H9 (cell line): Measurements from ENCODE around the gene MED28. TPM values are rescaled to one million over a fixed set of nuclear protein-coding genes. Genes with fewer than 3 reads are reported as not detected.

ENCODE experiments used
- DNase-seq: peaks from one replicate; pipeline ENCODE4 v3.0.0-alpha.2; 2017
- H2AFZ ChIP-seq: one replicate; pipeline ENCODE4 v1.6.1; 2013; ENCODE audit warnings: mild to moderate bottlenecking, low read length, control low read depth, moderate library complexity
- H2AK5ac ChIP-seq: 2 replicates; pipeline ENCODE4 v1.6.1; 2013; ENCODE audit warnings: low read length, control low read depth, mixed read lengths; ENCODE audit not compliant: insufficient read length
- H2BK120ac ChIP-seq: one replicate; pipeline ENCODE4 v1.6.1; 2013; ENCODE audit warnings: low read depth, mild to moderate bottlenecking, low read length, control low read depth, inconsistent platforms; ENCODE audit not compliant: poor library complexity, severe bottlenecking
- H2BK12ac ChIP-seq: 2 replicates; pipeline ENCODE4 v1.6.1; 2013; ENCODE audit warnings: low read length, control low read depth, mixed read lengths, low read depth; ENCODE audit not compliant: insufficient read length
- H2BK15ac ChIP-seq: 2 replicates; pipeline ENCODE4 v1.6.1; 2013; ENCODE audit warnings: low read depth, low read length, control low read depth
- H2BK20ac ChIP-seq: one replicate; pipeline ENCODE4 v1.6.1; 2013; ENCODE audit warnings: low read depth, mild to moderate bottlenecking, low read length, control low read depth, inconsistent platforms; ENCODE audit not compliant: poor library complexity, severe bottlenecking
- H2BK5ac ChIP-seq: 2 replicates; pipeline ENCODE4 v1.6.1; 2013; ENCODE audit warnings: low read length, control low read depth, mixed read lengths; ENCODE audit not compliant: insufficient read length
- H3K14ac ChIP-seq: 2 replicates; pipeline ENCODE4 v1.6.1; 2013; ENCODE audit warnings: low read length, control low read depth; ENCODE audit not compliant: insufficient read depth
- H3K18ac ChIP-seq: 2 replicates; pipeline ENCODE4 v1.6.1; 2013; ENCODE audit warnings: low read depth, mild to moderate bottlenecking, mixed read lengths, low read length, control low read depth; ENCODE audit not compliant: insufficient read length
- H3K23ac ChIP-seq: 2 replicates; pipeline ENCODE4 v1.6.1; 2013; ENCODE audit warnings: low read length, control low read depth, mixed read lengths, low read depth; ENCODE audit not compliant: insufficient read length
- H3K23me2 ChIP-seq: 2 replicates; pipeline ENCODE4 v1.6.1; 2013; ENCODE audit warnings: low read depth, mild to moderate bottlenecking, mixed read lengths, low read length, control low read depth; ENCODE audit not compliant: insufficient read length, poor library complexity, severe bottlenecking
- H3K27ac ChIP-seq: 2 replicates; pipeline ENCODE4 v1.5.1; 2013; ENCODE audit warnings: low read length, control low read depth, mixed read lengths, low read depth; ENCODE audit not compliant: insufficient read length
- H3K27me3 ChIP-seq: 2 replicates; pipeline ENCODE4 v1.6.1; 2013; ENCODE audit warnings: low read length, control low read depth, inconsistent platforms; ENCODE audit not compliant: insufficient read depth
- H3K4ac ChIP-seq: 2 replicates; pipeline ENCODE4 v1.6.1; 2013; ENCODE audit warnings: low read depth, mild to moderate bottlenecking, control low read depth, inconsistent platforms, low read length, moderate library complexity
- H3K4me1 ChIP-seq: 2 replicates; pipeline ENCODE4 v1.6.1; 2013; ENCODE audit warnings: low read length, control low read depth, inconsistent platforms; ENCODE audit not compliant: insufficient read depth
- H3K4me2 ChIP-seq: 2 replicates; pipeline ENCODE4 v1.6.1; 2013; ENCODE audit warnings: low read length, control low read depth, mixed read lengths; ENCODE audit not compliant: insufficient read length, insufficient read depth
- H3K56ac ChIP-seq: 2 replicates; pipeline ENCODE4 v1.6.1; 2013; ENCODE audit warnings: low read depth, mild to moderate bottlenecking, mixed read lengths, low read length, control low read depth; ENCODE audit not compliant: insufficient read length
- H3K79me1 ChIP-seq: 2 replicates; pipeline ENCODE4 v1.6.1; 2013; ENCODE audit warnings: low read depth, mild to moderate bottlenecking, moderate library complexity, low read length, control low read depth, inconsistent platforms; ENCODE audit not compliant: insufficient read depth, poor library complexity, severe bottlenecking
- H3K79me2 ChIP-seq: 2 replicates; pipeline ENCODE4 v1.6.1; 2013; ENCODE audit warnings: low read length, control low read depth, inconsistent platforms; ENCODE audit not compliant: insufficient read depth
- H3K9ac ChIP-seq: 2 replicates; pipeline ENCODE4 v1.6.1; 2013; ENCODE audit warnings: low read length, control low read depth, mixed read lengths; ENCODE audit not compliant: insufficient read length; ENCODE audit errors: extremely low read depth
- H3K9me3 ChIP-seq: one replicate; pipeline ENCODE4 v1.6.1; 2013; ENCODE audit warnings: low read depth, low read length, inconsistent platforms; ENCODE audit not compliant: control insufficient read depth
- H3T11ph ChIP-seq: one replicate; pipeline ENCODE4 v1.6.1; 2013; ENCODE audit warnings: mild to moderate bottlenecking, low read length, control low read depth, inconsistent platforms
- H4K20me1 ChIP-seq: one replicate; pipeline ENCODE4 v1.6.1; 2013; ENCODE audit not compliant: control insufficient read depth, insufficient read length, insufficient read depth
- H4K5ac ChIP-seq: 2 replicates; pipeline ENCODE4 v1.6.1; 2013; ENCODE audit warnings: low read depth, mild to moderate bottlenecking, mixed read lengths, low read length, control low read depth; ENCODE audit not compliant: insufficient read length
- H4K8ac ChIP-seq: replicated peaks from 2 replicates; pipeline ENCODE4 v1.6.1; 2013; ENCODE audit warnings: low read length, control low read depth, mixed read lengths, low read depth; ENCODE audit not compliant: insufficient read length
- H4K91ac ChIP-seq: 2 replicates; pipeline ENCODE4 v1.6.1; 2013; ENCODE audit warnings: low read depth, mild to moderate bottlenecking, moderate library complexity, mixed read lengths, low read length, control low read depth; ENCODE audit not compliant: insufficient read length
- H3K27ac Mint-ChIP-seq, 3 experiments: 2 replicates in 2 of 3; 3 replicates in 1 of 3; pipeline ENCODE4 v1.8.0; 2020 to 2021; ENCODE audit warnings: mixed read lengths in 3 of 3, mild to moderate bottlenecking in 1 of 3, moderate library complexity in 1 of 3
- H3K27me3 Mint-ChIP-seq: 2 replicates; pipeline ENCODE4 v1.8.0; 2021; ENCODE audit warnings: low read depth, mild to moderate bottlenecking, moderate library complexity, mixed read lengths
- H3K36me3 Mint-ChIP-seq, 3 experiments: 2 replicates in 2 of 3; 3 replicates in 1 of 3; pipeline ENCODE4 v1.8.0; 2020 to 2021; ENCODE audit warnings: low read depth in 3 of 3, mixed read lengths in 3 of 3; ENCODE audit not compliant: insufficient read depth in 1 of 3
- H3K4me1 Mint-ChIP-seq, 2 experiments: 2 replicates each; pipeline ENCODE4 v1.8.0; 2020; ENCODE audit warnings: mixed read lengths in 2 of 2
- H3K4me3 Mint-ChIP-seq, 2 experiments: 2 replicates in 1 of 2; 3 replicates in 1 of 2; pipeline ENCODE4 v1.8.0; 2020 to 2021; ENCODE audit warnings: mild to moderate bottlenecking in 2 of 2, mixed read lengths in 2 of 2, moderate library complexity in 1 of 2
- H3K9me3 Mint-ChIP-seq, 2 experiments: 2 replicates in 1 of 2; 3 replicates in 1 of 2; pipeline ENCODE4 v1.8.0; 2020; ENCODE audit warnings: mild to moderate bottlenecking in 2 of 2, mixed read lengths in 2 of 2, moderate library complexity in 1 of 2
- WGBS: extraction: QIAGEN DNeasy Blood & Tissue Kit; methylation state at CpG from one replicate; pipeline ENCODE4 v1.1.7; 2013; ENCODE audit warnings: missing lambda C conversion rate, low lambda C conversion rate, mixed read lengths; ENCODE audit not compliant: insufficient read length; ENCODE audit errors: extremely low coverage; 5-methylcytosine and 5-hydroxymethylcytosine counted together
- total RNA-seq: library from RNA; stranded (reverse); gene quantifications from 2 replicates; pipeline ENCODE4 v1.2.1, GENCODE V29; 2021
- TF ChIP-seq, protein P1 (sequence below): fragments of 200-600 bp; sonication (generic); conservative IDR thresholded peaks from 3 replicates; pipeline ENCODE4 v1.8.0; 2021; ENCODE audit warnings: antibody characterized with exemption, mild to moderate bottlenecking

Gene MED28
- total RNA-seq, 1 experiment from 2014 or later = 90.4 TPM

GRCh38 chr4:17623451-17624001, 9.1 kb downstream of the MED28 start:
- Histone ChIP-seq H2BK15ac (no peak overlapping the region), H3K27me3 (no peaks in the 10 kb centered on the region; the same call in 1 of the 2 replicates), H2BK120ac (no peak overlapping the region), H3K9ac (no peak overlapping the region), H2BK5ac (no peak overlapping the region), H3K4me2 (no peak overlapping the region), H3T11ph (no peak overlapping the region), H3K23ac (no peak overlapping the region), H2AK5ac (no peak overlapping the region), H2BK20ac (no peak overlapping the region), H4K20me1 (no peaks in the 10 kb centered on the region), H3K79me2 (peaks cover 4% of the 10 kb centered on the region; the same call in 1 of the 2 replicates), H3K27ac (no peak overlapping the region), H2AFZ (no peak overlapping the region), H3K18ac (no peak overlapping the region), H4K8ac (no peak overlapping the region), H4K5ac (no peak overlapping the region), H3K4me1 (no peaks in the 10 kb centered on the region), H2BK12ac (no peak overlapping the region), H3K23me2 (no peaks in the 10 kb centered on the region), H3K56ac (no peak overlapping the region), H4K91ac (no peak overlapping the region), H3K4ac (no peak overlapping the region), H3K14ac (no peak overlapping the region), H3K9me3 (no peaks in the 10 kb centered on the region), H3K79me1 (peaks cover 13% of the 10 kb centered on the region)
- peaks cover 2 to 3% of the 10 kb centered on the region in 2 experiments; a peak in 3 of 4 replicates for H3K4me1 Mint-ChIP-seq
- no peak for DNase-seq
- no peak overlapping the region for H3K4me3 Mint-ChIP-seq
- H3K27me3 Mint-ChIP-seq = no peaks in the 10 kb centered on the region
- no peak overlapping the region for H3K27ac Mint-ChIP-seq
- no CpG with 5 or more reads among the region's 7 CpGs for WGBS
- H3K36me3 Mint-ChIP-seq = peaks cover 59 to 95% (median 91%) of the 10 kb centered on the region in 3 experiments
- TF ChIP-seq, protein P1, sequence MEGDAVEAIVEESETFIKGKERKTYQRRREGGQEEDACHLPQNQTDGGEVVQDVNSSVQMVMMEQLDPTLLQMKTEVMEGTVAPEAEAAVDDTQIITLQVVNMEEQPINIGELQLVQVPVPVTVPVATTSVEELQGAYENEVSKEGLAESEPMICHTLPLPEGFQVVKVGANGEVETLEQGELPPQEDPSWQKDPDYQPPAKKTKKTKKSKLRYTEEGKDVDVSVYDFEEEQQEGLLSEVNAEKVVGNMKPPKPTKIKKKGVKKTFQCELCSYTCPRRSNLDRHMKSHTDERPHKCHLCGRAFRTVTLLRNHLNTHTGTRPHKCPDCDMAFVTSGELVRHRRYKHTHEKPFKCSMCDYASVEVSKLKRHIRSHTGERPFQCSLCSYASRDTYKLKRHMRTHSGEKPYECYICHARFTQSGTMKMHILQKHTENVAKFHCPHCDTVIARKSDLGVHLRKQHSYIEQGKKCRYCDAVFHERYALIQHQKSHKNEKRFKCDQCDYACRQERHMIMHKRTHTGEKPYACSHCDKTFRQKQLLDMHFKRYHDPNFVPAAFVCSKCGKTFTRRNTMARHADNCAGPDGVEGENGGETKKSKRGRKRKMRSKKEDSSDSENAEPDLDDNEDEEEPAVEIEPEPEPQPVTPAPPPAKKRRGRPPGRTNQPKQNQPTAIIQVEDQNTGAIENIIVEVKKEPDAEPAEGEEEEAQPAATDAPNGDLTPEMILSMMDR = no peak
- H3K9me3 Mint-ChIP-seq = no peaks in the 10 kb centered on the region
